C4-2B (cell line): Measurements from ENCODE around the gene NUP93.

Experiments
- H3K27ac ChIP-seq: fragments of 450-650 bp; 2 replicates; pipeline ENCODE4 v1.5.1; 2017
- ZFX ChIP-seq: fragments of 450-650 bp; IDR thresholded peaks from 2 replicates; pipeline ENCODE4 v1.6.1; 2017
- TF ChIP-seq, protein P1 (sequence below): fragments of 450-650 bp; conservative IDR thresholded peaks from 2 replicates; pipeline ENCODE4 v1.5.1; 2017; ENCODE audit warnings: mild to moderate bottlenecking

Gene NUP93

DNA sequence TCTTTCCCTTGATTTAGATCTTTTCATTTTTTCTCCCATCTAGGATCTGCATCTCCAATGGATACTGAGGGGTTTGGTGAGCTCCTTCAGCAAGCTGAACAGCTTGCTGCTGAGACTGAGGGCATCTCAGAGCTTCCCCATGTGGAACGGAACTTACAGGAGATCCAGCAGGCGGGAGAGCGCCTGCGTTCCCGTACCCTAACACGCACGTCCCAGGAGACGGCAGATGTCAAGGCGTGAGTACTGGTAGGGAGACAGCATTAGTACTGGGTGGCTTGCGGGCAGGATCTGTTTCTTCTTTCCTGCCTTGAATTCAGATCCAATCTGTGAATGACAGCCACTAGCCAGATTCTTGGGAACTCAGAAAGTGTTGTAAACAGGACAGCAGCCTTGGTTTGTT is 18.3 kb downstream of the NUP93 start:
- no peak for TF ChIP-seq ZFX
- TF ChIP-seq, protein P1, sequence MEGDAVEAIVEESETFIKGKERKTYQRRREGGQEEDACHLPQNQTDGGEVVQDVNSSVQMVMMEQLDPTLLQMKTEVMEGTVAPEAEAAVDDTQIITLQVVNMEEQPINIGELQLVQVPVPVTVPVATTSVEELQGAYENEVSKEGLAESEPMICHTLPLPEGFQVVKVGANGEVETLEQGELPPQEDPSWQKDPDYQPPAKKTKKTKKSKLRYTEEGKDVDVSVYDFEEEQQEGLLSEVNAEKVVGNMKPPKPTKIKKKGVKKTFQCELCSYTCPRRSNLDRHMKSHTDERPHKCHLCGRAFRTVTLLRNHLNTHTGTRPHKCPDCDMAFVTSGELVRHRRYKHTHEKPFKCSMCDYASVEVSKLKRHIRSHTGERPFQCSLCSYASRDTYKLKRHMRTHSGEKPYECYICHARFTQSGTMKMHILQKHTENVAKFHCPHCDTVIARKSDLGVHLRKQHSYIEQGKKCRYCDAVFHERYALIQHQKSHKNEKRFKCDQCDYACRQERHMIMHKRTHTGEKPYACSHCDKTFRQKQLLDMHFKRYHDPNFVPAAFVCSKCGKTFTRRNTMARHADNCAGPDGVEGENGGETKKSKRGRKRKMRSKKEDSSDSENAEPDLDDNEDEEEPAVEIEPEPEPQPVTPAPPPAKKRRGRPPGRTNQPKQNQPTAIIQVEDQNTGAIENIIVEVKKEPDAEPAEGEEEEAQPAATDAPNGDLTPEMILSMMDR = no peak
- H3K27ac ChIP-seq = peak overlapping the region; percentile 82

DNA sequence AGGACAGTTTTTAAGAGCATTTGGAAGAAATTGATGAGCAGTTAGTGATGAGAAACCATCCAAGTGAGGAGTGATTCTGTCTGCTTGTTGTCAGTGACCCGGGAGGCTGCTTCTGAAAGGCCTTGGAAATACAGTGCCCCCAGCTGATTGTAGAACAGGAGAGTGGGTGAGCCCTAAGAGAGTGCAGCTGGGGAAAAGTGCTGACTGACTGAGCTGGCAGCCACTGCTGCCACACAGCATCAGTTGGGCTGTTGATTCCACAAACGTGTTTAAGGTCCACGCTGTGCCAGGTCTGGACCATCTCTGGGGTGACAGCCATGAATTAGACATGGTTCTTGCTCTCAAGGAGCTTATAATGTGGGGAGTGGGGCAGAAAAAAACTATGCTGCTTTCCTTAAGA is 18.9 kb downstream of the NUP93 start:
- H3K27ac ChIP-seq = peak overlapping the region; percentile 82
- TF ChIP-seq, protein P1 = no peak
- TF ChIP-seq ZFX = no peak

DNA sequence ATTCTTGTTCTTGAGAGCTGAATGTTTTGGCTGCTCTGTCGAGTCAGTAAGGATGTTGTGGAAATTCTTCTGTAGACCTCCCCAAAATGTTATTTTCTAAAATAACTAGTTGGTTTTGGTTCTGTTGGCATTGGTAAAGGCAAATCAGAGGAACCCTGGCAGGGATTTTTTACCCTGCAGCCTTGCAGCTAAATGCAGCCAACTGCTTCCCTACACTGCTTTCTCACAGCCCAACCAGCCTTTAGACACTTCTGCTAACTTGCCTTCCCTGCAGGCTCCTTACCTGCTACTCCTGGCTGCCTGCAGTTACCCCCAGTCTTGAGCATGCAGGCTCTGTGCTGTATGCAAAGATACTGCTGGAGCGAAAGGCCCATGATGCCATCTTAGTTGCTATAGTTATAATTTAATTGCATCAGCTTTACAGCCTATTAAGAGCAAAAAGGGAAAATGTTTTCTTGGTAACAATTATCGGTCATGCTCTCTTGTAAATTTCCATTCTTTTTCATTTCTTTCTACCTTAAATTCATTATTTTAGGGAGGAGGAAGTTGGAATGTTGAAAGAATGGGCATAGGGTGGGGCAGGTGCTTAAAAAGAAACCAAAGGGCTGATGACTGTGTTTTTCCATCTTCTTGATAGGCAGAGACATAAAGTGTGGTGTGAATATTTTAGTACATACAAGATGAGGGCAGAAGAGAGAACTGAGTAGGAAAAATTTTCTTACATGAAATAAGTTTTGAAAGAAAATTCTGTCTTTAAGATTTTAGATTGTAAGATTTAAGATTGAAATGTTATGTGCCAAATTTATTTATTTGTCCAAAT is 20.0 kb downstream of the NUP93 start:
- H3K27ac ChIP-seq = no peak overlapping the region
- no peak for TF ChIP-seq ZFX
- TF ChIP-seq, protein P1 = no peak

DNA sequence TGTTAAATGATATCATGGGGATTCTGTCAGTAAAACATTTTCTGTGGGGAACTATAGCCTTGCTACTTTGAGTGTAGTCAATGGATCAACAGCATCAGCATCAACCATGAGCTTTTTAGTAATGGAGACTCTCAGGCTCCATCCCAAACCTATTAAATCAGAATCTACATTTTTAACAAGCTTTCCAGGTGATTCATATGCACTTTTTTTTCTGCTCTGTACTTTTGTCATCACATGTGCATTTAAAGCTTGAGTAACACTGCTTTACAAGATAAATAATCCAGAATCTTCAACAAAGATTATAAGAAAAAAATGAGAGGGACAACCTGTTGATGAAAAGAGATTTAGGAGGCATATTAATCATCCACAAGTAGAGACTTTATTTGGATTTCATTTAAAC is 23.5 kb downstream of the NUP93 start:
- H3K27ac ChIP-seq = no peak overlapping the region
- TF ChIP-seq ZFX = no peak

DNA sequence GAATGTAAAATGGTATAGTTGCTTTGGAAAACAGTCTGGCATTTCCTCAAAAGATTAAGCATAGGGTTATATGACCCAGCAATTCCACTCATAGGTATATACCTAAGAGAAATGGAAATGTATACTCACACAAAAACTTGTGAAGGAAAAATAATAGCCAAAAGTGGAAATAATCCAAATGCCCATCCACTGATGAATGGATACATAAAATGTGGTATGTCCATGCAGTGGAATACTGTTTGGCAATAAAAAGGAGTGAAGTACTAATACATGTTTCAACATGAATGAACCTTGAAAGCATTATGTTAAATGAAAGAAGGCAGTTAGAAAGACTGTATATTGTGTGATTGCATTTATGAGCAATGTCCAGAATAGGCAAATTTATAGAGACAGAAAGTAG is 25.1 kb downstream of the NUP93 start:
- TF ChIP-seq, protein P1 = no peak
- TF ChIP-seq ZFX = no peak
- no peak overlapping the region for H3K27ac ChIP-seq

DNA sequence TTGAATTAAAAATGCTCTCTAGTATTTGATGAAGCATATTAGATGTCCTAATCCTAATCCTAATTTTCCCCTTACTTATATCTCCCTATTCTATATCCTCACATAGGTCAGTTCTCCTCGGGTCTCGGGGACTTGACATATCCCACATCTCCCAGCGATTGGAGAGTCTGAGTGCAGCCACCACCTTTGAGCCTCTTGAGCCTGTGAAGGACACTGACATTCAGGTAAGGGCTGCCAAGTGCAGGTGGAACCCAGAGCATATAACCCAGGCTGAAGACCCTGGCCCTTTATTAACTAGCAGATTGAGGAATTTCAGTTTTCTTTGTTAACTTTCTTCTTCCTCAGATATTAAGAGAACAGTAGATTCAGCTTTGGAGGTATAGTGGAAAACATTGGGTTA is 28.5 kb downstream of the NUP93 start:
- no peak for TF ChIP-seq ZFX
- TF ChIP-seq, protein P1 = no peak

DNA sequence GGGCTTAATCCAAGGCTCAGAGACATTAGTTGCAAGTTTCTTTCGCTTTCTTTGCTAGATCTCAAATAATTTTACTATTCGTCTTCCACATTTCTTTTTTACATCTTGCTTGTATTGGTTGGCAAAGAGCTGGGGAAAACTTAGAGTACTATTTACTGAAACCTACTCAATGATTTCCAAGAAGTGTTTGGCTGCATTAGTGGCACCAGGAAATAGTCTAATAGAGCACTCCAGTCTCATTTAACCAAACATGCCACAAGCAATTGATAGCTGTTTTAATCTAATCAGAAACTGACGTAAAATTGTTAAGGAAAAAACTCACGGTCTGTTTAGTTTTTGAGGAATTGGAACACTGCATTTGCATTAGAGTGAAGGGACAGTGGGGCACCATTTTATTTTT is 29.0 kb downstream of the NUP93 start:
- TF ChIP-seq ZFX = no peak
- TF ChIP-seq, protein P1 = no peak

More for the DNA sequence above, 28.5 kb downstream of the NUP93 start:
- H3K27ac ChIP-seq = no peak overlapping the region

DNA sequence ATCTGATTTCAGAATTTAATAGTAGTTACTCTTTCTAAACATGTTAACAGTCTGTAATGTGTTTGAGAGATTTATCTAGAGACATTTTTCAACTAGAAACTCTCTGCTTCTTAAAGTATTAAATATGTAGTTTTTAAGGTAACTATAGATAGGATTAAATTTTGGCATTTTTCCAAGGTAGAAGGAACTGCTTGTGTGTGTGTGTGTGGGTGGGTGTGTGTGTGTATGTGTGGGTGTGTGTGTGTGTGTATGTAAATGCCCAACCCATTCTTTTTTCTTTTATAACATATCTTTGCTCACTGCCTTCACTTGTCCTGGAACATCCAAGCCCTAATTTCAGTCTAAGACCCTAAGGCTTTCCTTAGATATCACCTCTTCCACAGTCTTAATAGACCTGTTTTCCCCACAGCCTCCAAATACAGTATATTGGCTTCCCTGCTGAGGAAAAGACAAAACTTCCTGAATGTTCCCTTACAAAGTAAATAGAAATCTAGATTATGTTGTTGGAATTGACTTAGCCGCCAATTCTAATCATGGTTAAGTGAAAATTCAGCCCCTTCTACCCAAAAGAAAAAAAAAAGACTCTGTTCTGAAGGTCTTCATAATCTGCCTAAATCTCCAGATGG is 33.5 kb downstream of the NUP93 start:
- TF ChIP-seq, protein P1 = no peak
- TF ChIP-seq ZFX = no peak
- no peak overlapping the region for H3K27ac ChIP-seq

More for the DNA sequence above, 29.0 kb downstream of the NUP93 start:
- no peak overlapping the region for H3K27ac ChIP-seq
